Activated CD4-positive, CD25-positive, alpha-beta regulatory T cell (primary cell): Measurements from ENCODE around the gene ZNF507.
"Not testable (repeated sequence)": the region's sequence is repeated elsewhere in the genome, so short reads cannot be mapped to it uniquely, and the experiment has no call there.

Source experiments
- DNase-seq, 4 experiments: peaks; one replicate each; lab custom pipeline; 2025; lab: John Stamatoyannopoulos, UW

Gene ZNF507

DNA sequence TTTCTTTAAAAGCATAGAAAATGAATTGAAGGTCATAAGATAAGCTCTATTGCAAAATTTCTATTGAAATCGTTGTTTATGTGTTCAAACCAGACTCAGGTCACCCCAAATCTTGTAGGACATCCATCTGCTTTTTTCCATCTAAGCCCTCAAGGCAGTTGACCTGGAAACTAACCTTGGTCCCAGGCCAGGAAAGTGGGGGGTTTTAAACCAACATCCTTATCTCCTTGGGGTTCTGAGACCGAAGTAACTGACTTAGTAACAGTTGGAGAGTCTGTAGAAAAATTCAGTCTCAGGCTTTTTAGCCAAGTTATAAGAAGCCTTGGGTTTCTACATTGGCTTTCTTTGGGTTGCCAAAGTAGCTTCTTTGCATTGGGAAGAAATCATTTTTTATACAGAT is 23.4 kb downstream of the ZNF507 start:
- DNase-seq = no peak

DNA sequence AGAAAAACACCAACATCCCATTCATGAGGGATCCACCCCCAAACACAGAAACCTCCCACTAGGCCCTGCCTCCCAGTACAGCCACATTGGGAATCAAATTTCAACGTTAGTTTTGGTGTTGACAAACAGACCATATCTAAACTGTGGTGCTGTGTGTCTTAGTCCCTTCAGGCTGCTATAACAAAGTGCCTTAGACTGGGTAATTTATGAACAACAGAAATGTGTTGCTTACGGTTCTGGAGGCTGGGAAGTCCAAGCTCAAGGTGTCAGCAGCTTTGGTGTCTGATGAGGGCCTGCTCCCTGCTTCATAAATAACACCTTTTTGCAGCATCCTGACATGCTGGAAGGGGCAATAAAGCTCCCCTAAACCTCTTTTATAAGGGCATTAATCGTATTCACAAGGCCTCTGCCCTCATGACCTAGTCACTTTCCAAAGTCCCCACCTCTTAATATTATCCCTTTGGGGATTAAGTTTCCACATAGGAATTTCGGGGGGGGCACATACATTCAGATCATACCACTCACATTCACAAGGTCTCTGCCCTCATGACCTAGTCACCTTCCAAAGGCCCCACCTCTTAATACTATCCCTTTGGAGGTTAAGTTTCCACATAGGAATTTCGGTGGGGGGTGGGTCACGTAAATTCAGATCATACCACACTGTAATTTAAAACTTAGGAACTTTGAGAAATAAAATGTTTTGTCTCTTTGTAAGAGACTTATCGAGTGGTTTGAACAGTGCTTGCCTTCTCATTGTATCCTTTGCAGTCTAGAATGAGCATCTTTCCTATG is 27.5 kb downstream of the ZNF507 start:
- DNase-seq = no peak

DNA sequence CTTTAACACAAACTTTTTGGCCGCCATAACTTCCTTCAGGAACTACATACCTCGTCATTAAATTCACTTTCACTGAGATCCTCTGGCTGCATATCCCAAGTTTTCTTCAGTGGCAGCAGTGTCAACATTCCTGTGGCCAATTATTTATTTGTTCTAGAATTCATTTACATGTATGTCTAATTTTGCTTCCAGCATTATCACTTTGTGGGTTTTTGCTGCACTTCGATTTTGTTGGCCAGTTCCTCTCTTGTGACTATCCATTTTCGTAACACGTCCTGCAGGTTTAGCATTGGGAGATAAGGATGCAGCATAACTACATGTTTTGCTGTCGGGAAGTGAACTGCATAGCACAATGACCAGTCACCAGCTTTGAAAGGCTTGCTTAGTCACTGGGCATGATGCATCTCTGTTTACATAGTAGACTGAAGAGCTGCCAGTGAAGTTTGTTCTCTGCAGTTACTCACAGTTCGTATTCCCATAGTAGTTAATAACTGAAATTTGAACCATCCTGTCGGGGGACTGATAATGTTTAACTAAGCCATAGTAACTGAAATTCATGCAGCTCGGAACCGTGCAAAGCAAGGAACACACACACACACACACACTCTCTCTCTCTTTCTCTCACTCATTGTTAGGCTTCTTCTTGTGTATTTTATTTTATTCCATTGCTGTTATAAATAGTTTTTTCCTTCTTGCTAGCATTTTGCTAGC is 28.3 kb downstream of the ZNF507 start:
- DNase-seq = no peak

DNA sequence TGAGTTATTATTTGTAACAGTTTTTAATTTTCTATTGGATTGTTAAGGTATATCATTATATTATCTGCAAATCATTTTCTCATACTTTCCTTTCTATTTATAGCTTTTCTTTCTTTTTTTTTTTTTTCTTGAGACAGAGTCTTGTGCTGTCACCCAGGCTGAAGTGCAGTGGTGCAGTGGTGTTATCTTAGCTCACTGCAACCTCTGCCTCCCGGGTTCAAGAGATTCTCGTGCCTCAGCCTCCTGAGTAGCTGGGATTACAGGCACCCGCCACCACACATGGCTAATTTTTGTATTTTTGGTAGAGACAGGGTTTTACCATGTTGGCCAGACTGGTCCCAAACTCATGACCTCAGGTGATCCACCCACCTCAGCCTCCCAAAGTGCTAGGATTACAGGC is 29.0 kb downstream of the ZNF507 start:
- DNase-seq = not testable (repeated sequence)

DNA sequence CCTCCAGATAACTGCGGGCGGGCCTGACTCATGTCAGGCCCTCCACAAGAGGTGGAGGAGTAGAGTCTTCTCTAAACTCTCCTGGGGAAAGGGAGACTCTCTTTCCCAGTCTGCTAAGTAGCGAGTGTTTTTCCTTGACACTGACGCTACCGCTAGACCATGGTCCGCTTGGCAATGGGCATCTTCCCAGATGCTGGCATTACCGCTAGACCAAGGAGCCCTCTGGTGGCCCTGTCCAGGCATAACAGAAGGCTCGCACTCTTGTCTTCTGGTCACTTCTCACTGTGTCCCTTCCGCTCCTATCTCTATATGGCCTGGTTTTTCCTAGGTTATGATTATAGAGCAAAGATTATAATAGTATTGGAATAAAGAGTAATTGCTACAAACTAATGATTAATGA is 31.7 kb downstream of the ZNF507 start:
- DNase-seq = not testable (repeated sequence)

DNA sequence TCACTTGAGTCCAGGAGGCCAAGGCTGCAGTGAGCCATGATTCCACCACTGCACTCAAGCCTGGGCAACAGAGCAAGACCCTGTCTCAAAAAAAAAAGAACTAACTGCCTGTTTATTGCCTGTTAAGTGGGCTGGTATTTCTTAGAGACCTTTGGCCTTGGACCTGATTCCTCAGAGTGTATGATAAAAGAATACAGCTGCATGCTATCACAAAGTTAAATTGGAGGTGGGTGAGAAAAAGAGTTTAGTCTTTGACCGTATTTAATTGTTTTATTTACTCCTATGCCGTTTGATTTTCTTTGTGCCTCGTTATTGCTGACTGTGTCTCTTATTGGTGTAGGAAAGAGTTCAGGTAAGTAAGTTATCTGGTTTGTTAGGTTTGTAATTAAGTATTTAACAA is 34.9 kb downstream of the ZNF507 start:
- DNase-seq = no peak

DNA sequence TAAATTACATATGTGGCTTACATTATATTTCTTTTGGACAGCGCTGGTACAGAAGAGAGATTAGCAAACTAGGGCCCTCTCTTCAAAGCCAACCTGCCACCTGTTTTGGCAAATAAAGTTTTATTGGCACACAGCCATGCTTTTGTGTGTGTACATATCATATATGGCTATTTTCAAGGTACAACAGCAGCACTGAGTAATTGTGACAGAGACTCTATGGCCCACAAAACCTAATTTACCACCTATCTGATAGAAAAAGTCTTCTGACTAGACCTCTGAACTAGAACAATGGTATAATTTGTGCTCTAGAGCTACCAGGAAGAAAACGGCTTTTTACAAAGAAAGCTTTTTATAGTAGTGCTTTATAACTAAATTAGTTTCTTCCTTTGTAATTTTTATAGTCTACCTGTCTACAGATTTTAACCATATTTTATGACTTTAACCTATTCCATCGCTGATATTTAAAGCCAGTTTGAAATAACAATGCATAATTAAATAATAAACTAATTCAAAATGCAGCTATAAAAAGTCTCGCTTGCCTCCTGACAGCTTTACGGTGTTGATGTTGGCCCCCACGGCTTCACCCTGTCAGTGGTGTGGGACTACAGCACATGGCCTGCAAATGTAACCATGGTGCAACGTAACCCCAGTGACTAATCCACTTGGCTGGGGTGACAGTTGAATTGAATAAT is 42.4 kb downstream of the ZNF507 start:
- no peak for DNase-seq

DNA sequence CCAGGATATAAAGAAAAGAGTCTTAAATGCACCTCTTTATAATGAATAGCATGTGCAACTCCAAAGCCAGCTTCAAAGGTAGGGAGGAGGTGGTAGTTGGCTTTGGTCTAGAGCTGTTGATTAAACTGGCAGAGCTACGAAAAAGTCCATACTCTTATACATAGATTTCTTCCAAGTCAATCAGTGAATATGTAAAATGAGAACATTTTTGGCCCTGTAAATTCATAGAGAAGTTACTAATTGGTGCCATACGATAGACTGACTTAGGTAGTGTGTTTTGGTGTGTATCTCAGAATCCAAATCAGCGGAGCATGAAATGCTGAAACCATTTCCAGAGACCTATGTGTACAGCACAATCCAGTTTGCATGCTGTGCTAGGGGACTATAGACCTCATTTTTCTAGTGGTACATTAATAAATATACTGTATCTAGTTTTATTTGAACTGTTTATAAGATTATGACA is 43.0 kb downstream of the ZNF507 start:
- DNase-seq = no peak

DNA sequence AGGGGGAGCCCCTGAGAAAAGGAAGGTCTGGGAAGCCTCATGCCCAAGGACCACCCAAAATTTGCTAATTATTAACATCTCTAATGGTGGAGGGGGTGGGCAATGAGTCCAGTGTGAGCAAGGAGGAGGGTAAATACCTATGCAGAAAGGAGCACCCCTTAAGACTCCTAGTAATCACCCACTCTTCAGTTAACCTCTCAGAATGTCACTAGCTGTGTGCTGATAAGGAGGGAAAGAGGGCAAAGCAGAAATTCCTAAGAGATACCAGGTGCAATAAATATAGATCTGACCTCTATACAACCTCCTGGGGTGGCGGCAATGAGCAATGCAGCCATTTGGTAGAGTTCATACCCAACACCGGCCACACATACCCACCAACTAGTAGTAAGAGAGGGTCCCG is 47.5 kb downstream of the ZNF507 start:
- no peak for DNase-seq

DNA sequence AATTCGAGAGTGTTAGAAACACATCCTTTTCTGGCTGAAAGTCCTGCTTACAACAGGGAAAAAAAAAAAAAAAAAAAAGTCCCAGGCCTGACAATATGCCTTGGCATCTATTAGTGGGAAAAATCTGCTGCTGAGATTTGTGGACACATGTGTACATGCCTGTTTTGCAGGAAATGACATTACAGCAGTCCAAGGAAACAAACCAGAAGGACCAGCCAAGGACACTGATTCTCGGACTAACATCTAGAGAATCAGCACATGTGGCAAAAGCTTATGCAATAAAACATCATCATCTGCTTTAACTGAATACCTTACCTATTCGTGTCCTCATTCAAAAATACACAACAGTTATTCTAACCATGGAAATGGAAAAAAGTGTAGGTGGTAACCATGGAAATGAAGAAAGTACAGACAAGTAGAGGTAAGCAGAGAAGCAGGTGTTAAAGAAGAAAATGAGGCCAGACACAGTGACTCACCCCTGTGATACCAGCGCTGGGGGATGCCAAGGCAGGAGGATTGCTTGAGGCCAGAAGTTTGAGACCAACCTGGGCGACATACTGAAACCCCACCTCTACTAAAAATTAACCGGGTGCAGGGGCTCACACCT is 50.7 kb downstream of the ZNF507 start:
- no peak for DNase-seq

DNA sequence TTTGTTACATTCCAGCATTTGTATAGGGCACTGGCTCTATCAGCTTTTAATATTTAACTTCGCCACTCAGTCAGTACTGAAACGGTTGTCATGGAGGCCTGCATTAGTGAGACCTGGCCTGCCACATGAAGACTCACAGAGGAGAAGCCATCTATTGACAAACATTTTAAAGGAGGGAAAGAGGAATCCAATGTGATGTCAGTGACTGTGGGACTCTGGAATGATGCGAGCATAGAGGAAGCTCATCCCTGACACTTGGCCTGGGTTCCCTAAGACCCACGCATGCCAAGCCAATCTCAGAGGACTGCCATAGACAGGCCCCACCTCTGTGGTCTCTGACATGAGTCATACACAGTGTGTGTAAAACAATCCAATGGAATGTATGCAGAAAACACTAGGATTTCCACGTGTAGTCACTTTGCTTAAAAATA is 52.3 kb downstream of the ZNF507 start:
- DNase-seq = no peak

DNA sequence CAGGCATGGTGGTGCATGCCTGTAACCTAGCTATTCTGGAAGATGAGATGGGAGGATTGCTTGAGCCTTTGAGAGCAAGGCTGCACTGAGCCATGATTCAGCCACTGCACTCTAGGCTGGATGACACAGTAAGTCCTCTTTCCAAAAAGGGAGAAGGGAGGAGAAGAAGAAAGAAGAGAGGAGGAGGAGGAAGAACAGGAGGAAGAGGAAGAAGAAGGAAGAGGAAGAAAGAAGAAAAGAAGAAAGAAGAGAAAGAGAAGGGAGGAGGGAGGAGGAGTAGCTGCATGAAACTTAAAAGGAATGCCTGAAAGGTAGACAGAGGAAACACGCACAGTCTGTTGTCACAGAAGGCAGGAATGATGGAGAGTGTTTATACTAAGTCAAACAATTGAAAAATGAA is 56.6 kb downstream of the ZNF507 start:
- no peak for DNase-seq

DNA sequence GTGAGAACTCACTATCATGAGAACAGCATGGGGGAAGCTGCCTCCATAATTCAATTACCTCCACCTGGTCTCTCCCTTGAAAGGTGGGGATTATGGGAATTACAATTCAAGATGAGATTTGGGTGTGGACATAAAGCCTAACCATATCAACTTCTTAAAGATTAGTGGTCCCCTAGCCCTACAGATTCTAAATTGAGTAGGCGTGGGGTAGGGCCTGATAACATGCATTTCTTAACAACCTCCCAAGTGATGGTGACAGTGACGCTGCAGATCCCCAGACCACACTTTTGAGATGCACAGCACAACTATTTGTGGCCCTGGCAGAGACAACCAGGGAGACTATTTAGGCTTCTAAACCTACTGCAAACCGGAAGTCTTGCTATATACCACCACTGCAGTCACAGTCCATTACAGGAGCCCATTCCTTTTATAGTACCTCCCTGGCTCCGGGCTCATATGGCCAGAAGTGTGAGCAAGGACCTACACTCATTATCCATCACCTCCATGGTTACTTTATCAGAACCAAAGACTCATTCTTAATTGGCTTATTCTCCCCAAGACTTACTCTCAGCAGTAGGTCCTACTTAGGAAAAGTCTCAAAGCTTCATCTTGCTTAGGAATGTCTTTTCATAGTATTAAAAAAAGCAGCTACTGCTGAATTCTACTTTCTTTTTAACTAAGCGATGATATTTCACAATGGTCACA is 58.0 kb downstream of the ZNF507 start:
- no peak for DNase-seq

DNA sequence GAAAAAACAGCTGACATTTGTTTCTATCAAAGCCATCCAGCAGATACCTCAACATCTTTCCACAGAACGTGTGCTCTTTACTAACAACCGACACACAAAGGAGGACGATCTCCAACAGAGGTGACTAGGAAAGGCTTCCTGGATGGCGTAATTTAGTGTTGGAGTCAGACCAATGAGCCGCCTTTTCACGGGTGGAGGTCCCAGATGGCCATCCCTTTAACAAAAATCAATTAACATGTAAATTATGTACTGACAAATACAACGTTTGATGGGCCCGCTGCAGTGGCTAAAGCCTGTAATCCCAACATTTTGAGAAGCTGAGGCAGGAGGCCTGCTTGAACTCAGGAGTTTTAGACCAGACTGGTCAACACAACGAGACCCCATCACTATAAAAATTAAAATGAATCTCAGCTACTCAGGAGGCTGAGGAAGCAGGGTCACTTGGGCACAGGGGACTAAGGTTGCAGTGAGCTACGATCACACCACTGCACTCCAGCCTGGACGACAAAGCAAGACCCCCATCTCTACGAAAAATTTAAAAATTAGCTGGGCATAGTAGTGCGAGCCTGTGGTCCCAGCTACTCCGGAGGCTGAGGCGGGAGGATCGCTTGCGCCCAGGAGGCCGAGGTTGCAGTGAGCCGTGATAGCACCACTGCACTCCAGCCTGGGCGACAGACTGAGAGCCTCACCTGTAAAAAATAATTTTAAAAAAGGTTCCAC is 59.0 kb downstream of the ZNF507 start:
- DNase-seq = no peak

DNA sequence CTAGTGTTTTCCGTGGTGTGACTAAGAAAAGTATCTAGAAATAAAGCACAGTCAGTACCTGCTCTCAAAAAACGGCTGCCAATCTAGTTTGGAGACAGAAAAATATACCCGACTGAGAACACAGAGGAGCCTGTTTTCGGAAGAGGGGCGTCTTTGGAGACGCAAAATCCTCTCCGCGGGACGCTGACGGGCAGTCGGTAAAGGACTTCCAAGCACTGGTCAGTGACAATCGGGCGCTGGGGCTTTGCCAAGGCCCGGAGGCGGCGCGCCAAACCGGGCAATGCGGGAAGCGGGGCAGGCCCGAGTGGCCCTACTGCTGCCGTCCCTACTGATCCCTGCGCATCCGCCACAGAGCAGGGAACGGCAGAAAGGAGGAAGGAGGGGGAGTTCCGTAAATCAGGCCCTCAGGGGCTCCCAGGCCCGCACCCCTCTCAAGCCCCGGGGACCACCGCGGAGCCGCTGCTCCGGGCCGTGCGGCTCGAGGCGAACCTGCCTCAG is 59.6 kb downstream of the ZNF507 start:
- no peak for DNase-seq

DNA sequence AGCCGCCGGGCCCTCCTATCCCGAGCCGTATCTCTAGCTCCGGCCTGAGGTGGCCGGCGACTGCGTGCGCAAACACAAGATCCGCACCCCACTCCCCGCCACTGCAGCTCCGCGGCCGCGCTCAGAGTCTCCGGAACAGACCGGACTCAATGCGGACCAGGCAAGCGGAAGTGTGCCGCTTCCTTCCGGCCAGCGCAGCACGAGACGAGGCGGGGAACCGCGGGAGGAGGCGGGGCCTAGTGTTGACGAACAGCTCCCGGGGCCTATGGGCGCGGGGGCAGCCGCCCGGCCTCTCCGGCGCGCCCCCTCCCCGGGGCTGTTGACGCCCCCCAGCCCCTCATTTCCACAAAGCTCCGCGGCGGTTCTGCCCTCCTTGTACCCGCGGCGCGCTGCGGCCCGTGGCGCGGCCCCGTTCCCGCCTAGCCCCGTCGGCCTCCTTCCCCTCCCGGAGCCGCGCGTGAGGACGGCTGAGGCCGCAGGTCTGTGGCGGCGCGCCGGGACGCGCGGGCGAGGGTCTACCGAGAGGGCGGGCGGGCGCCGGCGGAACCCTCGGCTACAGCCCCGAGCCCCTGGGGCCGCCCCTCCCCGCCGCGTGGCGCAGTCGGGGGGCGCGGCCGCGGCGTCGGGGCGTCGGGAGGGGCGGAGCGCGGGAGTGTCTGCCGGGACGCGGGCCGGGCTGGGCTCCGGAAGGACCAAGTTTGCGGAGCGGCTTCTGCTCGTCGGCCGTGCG is 60.2 kb downstream of the ZNF507 start, which contains the start of gene DPY19L3:
Gene DPY19L3 (plus strand): TSS at position 340 of the 730 bp plus-strand sequence. CDS start 2,484 bp downstream, outside the sequence.
- peak; percentile 79 to 85 (median 81) for DNase-seq

DNA sequence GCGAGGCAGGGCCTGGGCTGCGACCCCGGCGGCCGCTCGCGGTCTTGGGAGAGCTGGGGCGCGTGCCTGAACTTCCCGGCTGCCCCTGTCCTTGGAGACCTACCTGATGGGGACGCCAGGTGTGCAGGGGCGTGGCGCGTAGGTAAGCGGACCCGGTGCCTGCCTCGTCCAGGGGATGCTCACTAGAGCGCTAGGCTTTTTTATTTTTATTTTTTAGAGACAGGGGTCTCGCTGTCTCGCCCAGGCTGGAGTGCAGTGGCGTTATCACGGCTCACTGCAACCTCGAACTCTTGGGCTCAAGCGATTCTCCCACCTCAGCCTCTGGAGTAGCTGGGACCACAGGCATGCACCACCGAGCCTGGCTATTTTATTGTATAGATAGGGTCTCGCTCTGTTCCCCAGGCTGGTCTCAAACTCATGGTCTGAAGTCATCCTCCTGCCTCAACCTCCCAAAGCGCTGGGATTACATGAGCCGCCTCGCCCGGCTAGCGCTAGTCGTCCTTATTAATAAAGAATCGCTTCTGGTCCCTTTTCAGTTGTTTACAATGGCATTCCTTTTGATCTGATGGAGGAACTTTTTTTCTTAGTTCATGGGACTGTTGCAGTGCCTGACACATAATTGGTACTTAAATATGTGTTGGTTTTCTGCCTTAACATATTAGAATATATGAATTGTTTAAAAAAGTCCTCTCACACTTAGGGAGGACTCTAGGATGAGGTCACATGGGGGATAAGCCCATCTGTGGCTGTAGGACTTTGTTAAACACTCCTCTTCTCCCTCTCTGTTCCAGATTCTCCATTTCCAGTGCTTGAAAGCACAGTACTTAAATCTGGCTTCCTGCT is 61.0 kb downstream of the ZNF507 start:
- no peak for DNase-seq

DNA sequence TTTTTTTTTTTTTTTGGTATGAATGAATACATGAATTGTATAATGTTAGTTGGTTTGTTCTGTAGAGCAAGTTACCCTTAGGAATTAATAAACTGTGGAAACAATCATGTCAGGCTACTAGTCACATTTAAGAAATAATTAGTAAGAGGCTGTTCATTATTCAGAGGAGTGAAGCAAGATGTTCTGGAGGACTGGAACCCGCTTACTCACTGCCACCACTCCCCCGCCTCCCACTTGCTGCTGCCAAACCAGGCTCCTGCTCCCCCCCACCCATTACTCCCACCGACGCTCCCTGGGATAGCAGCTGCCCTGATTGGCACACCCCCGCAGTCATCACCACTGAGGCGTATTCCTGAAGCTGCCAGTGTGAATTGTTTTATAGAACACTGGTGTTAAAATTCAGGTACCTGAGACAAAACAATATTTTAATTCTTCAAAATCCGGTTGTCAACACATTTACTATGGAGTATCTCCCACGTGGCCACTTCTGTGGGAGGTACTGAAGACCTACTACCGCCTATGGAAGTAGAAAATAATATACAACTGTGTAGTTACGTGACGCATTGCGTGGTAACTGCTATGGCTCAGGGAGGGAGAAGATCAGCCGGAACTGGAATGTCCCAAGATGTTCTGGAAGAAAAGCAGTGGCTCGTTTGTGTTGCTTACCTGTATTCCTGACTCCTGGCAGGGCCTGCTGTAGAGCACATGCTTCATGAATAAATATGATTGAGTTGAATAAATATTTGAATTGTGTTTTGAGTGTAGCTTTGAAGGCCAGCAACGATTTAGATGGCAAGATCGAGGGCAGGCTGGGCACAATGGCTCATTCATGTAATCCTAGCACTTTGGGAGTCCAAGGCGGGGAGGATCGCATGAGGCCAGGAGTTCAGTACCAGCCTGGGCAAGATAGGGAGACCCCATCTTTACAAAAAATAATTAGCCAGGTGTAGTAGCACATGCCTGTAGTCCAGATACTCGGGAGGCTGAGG is 61.9 kb downstream of the ZNF507 start:
- DNase-seq = no peak
